ENCODE results near the gene CCNI2. TPM values are rescaled to one million over a fixed set of nuclear protein-coding genes. Genes with fewer than 3 reads are reported as not detected.
A peak's percentile ranks its signal among the peaks of the same experiment; 100 is the strongest.

The CCNI2 gene
- total RNA-seq, 2 experiments from 2014 or later: 4.3 to 4.6 TPM

- Mint-ChIP-seq H3K4me1 (peaks cover 30% of the 10 kb centered on the region), H3K27me3 (no peaks in the 10 kb centered on the region), H3K9me3 (ENCODE audit: low read depth) (no peaks in the 10 kb centered on the region), H3K27ac (peak overlapping the region; percentile 6), H3K4me3 (no peak overlapping the region), H3K36me3 (ENCODE audit: low read depth) (peaks cover 9% of the 10 kb centered on the region)
- ATAC-seq (no peak), DNase-seq (no peak)
- intact Hi-C loops (cut with DNase I, micrococcal nuclease): loop anchor here (1.0 to 10.0 kb wide), 4 partner anchors 13 to 646 kb away; partner anchors contain the start of gene KIF3A (in 2 of the 2)
- CTCF ChIA-PET: interaction anchor here (0.5 to 1.2 kb wide), 5 partner anchors 36 to 225 kb away, joined by 3 to 5 read pairs (median 3); no protein-coding TSS in a partner anchor
- POLR2A ChIA-PET: interaction anchor here (1.0 to 1.4 kb wide), 2 partner anchors 13 to 260 kb away, joined by 3 to 4 read pairs; partner anchors contain the start of genes IRF1 and KIF3A
Observed at GRCh38 chr5:132750471-132751230, 3.4 kb downstream of the CCNI2 start.

- ChIA-PET POLR2A (interaction anchor here (0.6 to 1.4 kb wide), 4 partner anchors 14 to 272 kb away, joined by 3 to 4 read pairs (median 3); partner anchors contain the start of genes IRF1 and KIF3A), CTCF (interaction anchor here (1.1 kb wide), 1 partner anchor 226 kb away, joined by 3 read pairs; no protein-coding TSS in a partner anchor)
- Mint-ChIP-seq H3K9me3 (ENCODE audit: low read depth) (no peaks in the 10 kb centered on the region), H3K27me3 (no peaks in the 10 kb centered on the region), H3K36me3 (ENCODE audit: low read depth) (peaks cover 9% of the 10 kb centered on the region), H3K27ac (peak overlapping the region; percentile 69), H3K4me3 (no peak overlapping the region), H3K4me1 (peaks cover 30% of the 10 kb centered on the region)
- peak; percentile 74 for DNase-seq
- intact Hi-C loops (cut with DNase I, micrococcal nuclease): loop anchor here (1.0 to 10.0 kb wide), 4 partner anchors 14 to 647 kb away; partner anchors contain the start of gene KIF3A (in 2 of the 2)
- peak; percentile 48 for ATAC-seq
Observed at GRCh38 chr5:132751444-132751843, 4.2 kb downstream of the CCNI2 start.

GRCh38 chr5:132751971-132752580 is 4.8 kb downstream of the CCNI2 start:
- intact Hi-C loops (cut with DNase I, micrococcal nuclease): loop anchor here (1.0 to 10.0 kb wide), 4 partner anchors 15 to 647 kb away; partner anchors contain the start of gene KIF3A (in 2 of the 2)
- POLR2A ChIA-PET: interaction anchor here (0.6 to 1.4 kb wide), 3 partner anchors 41 to 272 kb away, joined by 3 read pairs; partner anchors contain the start of gene IRF1
- Mint-ChIP-seq H3K9me3 (ENCODE audit: low read depth) (no peaks in the 10 kb centered on the region), H3K27ac (no peak overlapping the region), H3K36me3 (ENCODE audit: low read depth) (peaks cover 9% of the 10 kb centered on the region), H3K27me3 (no peaks in the 10 kb centered on the region), H3K4me1 (peaks cover 28% of the 10 kb centered on the region), H3K4me3 (no peak overlapping the region)
- ATAC-seq (no peak), DNase-seq (no peak)
- CTCF ChIA-PET: interaction anchor here (1.1 kb wide), 1 partner anchor 226 kb away, joined by 3 read pairs; no protein-coding TSS in a partner anchor

- no peaks in the 10 kb centered on the region for H3K27me3 Mint-ChIP-seq
- H3K9me3 Mint-ChIP-seq (ENCODE audit: low read depth): no peaks in the 10 kb centered on the region
- H3K4me1 Mint-ChIP-seq: peaks cover 28% of the 10 kb centered on the region
- intact Hi-C loops (cut with DNase I, micrococcal nuclease): loop anchor here in 1 of 2 experiments (1.0 to 10.0 kb wide), 2 partner anchors 25 to 648 kb away; partner anchors contain the start of gene SEPTIN8
- POLR2A ChIA-PET: no interaction called here
- ATAC-seq (no peak), DNase-seq (no peak)
- peak overlapping the region; percentile 7 for H3K27ac Mint-ChIP-seq
- CTCF ChIA-PET: interaction anchor here (1.3 kb wide), 1 partner anchor 11 kb away, joined by 4 read pairs; no protein-coding TSS in a partner anchor
- H3K36me3 Mint-ChIP-seq (ENCODE audit: low read depth): peaks cover 9% of the 10 kb centered on the region
- H3K4me3 Mint-ChIP-seq: no peak overlapping the region
Observed at GRCh38 chr5:132752581-132753125, 5.4 kb downstream of the CCNI2 start.

- H3K27ac Mint-ChIP-seq: peak overlapping the region; percentile 7
- peak; percentile 49 for DNase-seq
Observed at GRCh38 chr5:132753135-132753987, 6.1 kb downstream of the CCNI2 start.

GRCh38 chr5:132754111-132754510 is 6.9 kb downstream of the CCNI2 start:
- ATAC-seq (no peak), DNase-seq (no peak)
- H3K4me1 Mint-ChIP-seq: peaks cover 28% of the 10 kb centered on the region
- ChIA-PET POLR2A (interaction anchor here (0.8 kb wide), 1 partner anchor 188 kb away, joined by 3 read pairs; no protein-coding TSS in a partner anchor), CTCF (interaction anchor here (1.0 to 2.6 kb wide), 6 partner anchors 13 to 167 kb away, joined by 3 to 10 read pairs (median 4); partner anchors contain the start of gene KIF3A)
- H3K27me3 Mint-ChIP-seq: no peaks in the 10 kb centered on the region
- H3K27ac Mint-ChIP-seq: no peak overlapping the region
- H3K4me3 Mint-ChIP-seq: no peak overlapping the region
- no peaks in the 10 kb centered on the region for H3K9me3 Mint-ChIP-seq (ENCODE audit: low read depth)
- intact Hi-C loops (cut with DNase I, micrococcal nuclease): loop anchor here in 1 of 2 experiments (10.0 kb wide), 1 partner anchor 649 kb away; no protein-coding TSS in a partner anchor
- H3K36me3 Mint-ChIP-seq (ENCODE audit: low read depth): peaks cover 4% of the 10 kb centered on the region

More at GRCh38 chr5:132753135-132753987, 6.1 kb downstream of the CCNI2 start:
- ChIA-PET POLR2A (interaction anchor here (0.6 kb wide), 1 partner anchor 121 kb away, joined by 4 read pairs; no protein-coding TSS in a partner anchor), CTCF (interaction anchor here (0.7 to 2.6 kb wide), 4 partner anchors 12 to 67 kb away, joined by 3 to 10 read pairs (median 4); no protein-coding TSS in a partner anchor)
- Mint-ChIP-seq H3K4me1 (peaks cover 28% of the 10 kb centered on the region), H3K36me3 (ENCODE audit: low read depth) (peaks cover 7% of the 10 kb centered on the region), H3K4me3 (no peak overlapping the region), H3K27me3 (no peaks in the 10 kb centered on the region), H3K9me3 (ENCODE audit: low read depth) (no peaks in the 10 kb centered on the region)
- intact Hi-C loops (cut with DNase I, micrococcal nuclease): loop anchor here in 1 of 2 experiments (1.0 to 10.0 kb wide), 2 partner anchors 24 to 649 kb away; partner anchors contain the start of gene SEPTIN8
- peak; percentile 47 for ATAC-seq

GRCh38 chr5:132754947-132755346 is 7.7 kb downstream of the CCNI2 start:
- POLR2A ChIA-PET: no interaction called here
- CTCF ChIA-PET: interaction anchor here (0.6 to 2.6 kb wide), 6 partner anchors 17 to 538 kb away, joined by 3 to 10 read pairs (median 3); partner anchors contain the start of gene KIF3A
- ATAC-seq: peak; percentile 14
- Mint-ChIP-seq H3K27ac (no peak overlapping the region), H3K9me3 (ENCODE audit: low read depth) (no peaks in the 10 kb centered on the region), H3K4me3 (no peak overlapping the region), H3K4me1 (peaks cover 28% of the 10 kb centered on the region), H3K27me3 (no peaks in the 10 kb centered on the region), H3K36me3 (ENCODE audit: low read depth) (peaks cover 4% of the 10 kb centered on the region)
- intact Hi-C loops (cut with DNase I, micrococcal nuclease): loop anchor here in 1 of 2 experiments (10.0 kb wide), 1 partner anchor 650 kb away; no protein-coding TSS in a partner anchor
- no peak for DNase-seq

- DNase-seq: no peak
- Mint-ChIP-seq H3K4me3 (no peak overlapping the region), H3K27ac (no peak overlapping the region), H3K27me3 (no peaks in the 10 kb centered on the region), H3K4me1 (peaks cover 14% of the 10 kb centered on the region), H3K9me3 (ENCODE audit: low read depth) (no peaks in the 10 kb centered on the region), H3K36me3 (ENCODE audit: low read depth) (peaks cover 1% of the 10 kb centered on the region)
- ATAC-seq: no peak
- intact Hi-C loops (cut with DNase I, micrococcal nuclease): loop anchor here in 1 of 2 experiments (10.0 kb wide), 1 partner anchor 652 kb away; no protein-coding TSS in a partner anchor
- CTCF ChIA-PET: interaction anchor here (0.5 to 1.3 kb wide), 5 partner anchors 9 to 167 kb away, joined by 3 to 4 read pairs (median 3); partner anchors contain the start of gene CCNI2
- POLR2A ChIA-PET: no interaction called here
Observed at GRCh38 chr5:132756542-132756941, 9.3 kb downstream of the CCNI2 start.

GRCh38 chr5:132758451-132758850 is 11.2 kb downstream of the CCNI2 start:
- Mint-ChIP-seq H3K4me1 (peaks cover 9% of the 10 kb centered on the region), H3K9me3 (ENCODE audit: low read depth) (no peaks in the 10 kb centered on the region), H3K27me3 (no peaks in the 10 kb centered on the region), H3K4me3 (no peak overlapping the region), H3K27ac (no peak overlapping the region), H3K36me3 (ENCODE audit: low read depth) (no peaks in the 10 kb centered on the region)
- CTCF ChIA-PET: interaction anchor here (0.6 kb wide), 1 partner anchor 29 kb away, joined by 3 read pairs; no protein-coding TSS in a partner anchor
- DNase-seq (no peak), ATAC-seq (no peak)
- POLR2A ChIA-PET: no interaction called here
- intact Hi-C loops (cut with DNase I, micrococcal nuclease): loop anchor here in 1 of 2 experiments (10.0 kb wide), 1 partner anchor 654 kb away; no protein-coding TSS in a partner anchor
